ENCODE measurements around the gene IDE. TPM values are rescaled to one million over a fixed set of nuclear protein-coding genes. Genes with fewer than 3 reads are reported as not detected.
A peak's percentile ranks its signal among the peaks of the same experiment; 100 is the strongest.

The IDE gene
- total RNA-seq, 4 donors from 2014 or later: 22.1 to 32.9 (median 24.4) TPM

DNA sequence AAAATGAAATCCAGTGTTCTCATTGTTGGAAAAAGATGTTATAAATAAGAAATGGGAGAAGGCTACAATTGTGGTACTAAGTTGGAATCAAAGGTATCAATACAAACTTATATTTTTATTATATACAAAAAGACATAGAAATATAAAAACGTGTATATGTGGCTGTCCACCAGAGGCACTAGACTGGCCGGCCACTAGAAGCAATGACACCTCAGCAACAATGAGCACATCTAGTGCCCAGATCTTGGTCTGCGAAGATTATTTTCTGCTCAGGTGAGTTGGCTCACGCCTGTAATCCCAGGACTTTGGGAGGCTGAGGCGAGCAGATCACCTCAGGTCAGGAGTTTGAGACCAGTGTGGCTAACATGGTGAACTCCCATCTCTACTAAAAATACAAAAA lies 21.6 kb downstream of the IDE start:
- Histone ChIP-seq H3K27me3 (no peaks in the 10 kb centered on the region), H3K36me3 (peaks cover 0 to 19% (median 4%) of the 10 kb centered on the region in 4 donors), H3K4me3 (no peak overlapping the region), H3K27ac (no peak overlapping the region), H3K4me1 (no peaks in the 10 kb centered on the region), H3K9me3 (peaks cover 0 to 10% of the 10 kb centered on the region in 2 donors)
- in situ Hi-C loops (cut with MboI; ENCODE audit: low pct_ligation_motif_present in 1 of 4, low pct_unique_long_range_greater_than_20kb in 1 of 4, low sequenced_read_pairs in 3 of 4): no loop called here
- 84 to 89% methylated on average over 2 to 5 of the region's 5 CpGs for WGBS, 2 donors (ENCODE audit: low coverage in 1 of 2)
- no peak for DNase-seq
- TF ChIP-seq POLR2A (IDR thresholded peaks at IDR 0.05): no peak
- TF ChIP-seq, protein P1, sequence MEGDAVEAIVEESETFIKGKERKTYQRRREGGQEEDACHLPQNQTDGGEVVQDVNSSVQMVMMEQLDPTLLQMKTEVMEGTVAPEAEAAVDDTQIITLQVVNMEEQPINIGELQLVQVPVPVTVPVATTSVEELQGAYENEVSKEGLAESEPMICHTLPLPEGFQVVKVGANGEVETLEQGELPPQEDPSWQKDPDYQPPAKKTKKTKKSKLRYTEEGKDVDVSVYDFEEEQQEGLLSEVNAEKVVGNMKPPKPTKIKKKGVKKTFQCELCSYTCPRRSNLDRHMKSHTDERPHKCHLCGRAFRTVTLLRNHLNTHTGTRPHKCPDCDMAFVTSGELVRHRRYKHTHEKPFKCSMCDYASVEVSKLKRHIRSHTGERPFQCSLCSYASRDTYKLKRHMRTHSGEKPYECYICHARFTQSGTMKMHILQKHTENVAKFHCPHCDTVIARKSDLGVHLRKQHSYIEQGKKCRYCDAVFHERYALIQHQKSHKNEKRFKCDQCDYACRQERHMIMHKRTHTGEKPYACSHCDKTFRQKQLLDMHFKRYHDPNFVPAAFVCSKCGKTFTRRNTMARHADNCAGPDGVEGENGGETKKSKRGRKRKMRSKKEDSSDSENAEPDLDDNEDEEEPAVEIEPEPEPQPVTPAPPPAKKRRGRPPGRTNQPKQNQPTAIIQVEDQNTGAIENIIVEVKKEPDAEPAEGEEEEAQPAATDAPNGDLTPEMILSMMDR (IDR thresholded peaks at IDR 0.05): peak in 1 of 5 experiments; percentile 5
- intact Hi-C loops (cut with DNase I; ENCODE audit: low total_unique reads): no loop called here

DNA sequence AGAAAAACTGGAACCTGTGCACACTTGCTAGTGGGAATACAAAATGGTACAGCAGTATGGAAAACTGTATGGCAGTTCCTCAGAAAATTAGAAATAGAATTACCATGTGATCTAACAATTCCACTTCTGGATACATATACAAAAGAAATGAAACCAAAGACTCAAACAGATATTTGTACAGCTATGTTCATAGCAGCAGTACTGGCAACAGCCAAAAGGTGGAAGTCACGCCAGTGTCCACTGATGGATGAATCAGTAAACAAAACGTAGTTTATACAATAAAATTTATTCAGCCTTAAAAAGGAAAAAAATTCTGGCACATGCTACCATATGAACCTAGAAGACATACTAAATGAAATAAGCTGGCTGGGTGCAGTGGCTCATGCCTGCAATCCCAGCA lies 23.0 kb downstream of the IDE start:
- in situ Hi-C loops (cut with MboI; ENCODE audit: low pct_ligation_motif_present in 1 of 4, low pct_unique_long_range_greater_than_20kb in 1 of 4, low sequenced_read_pairs in 3 of 4): no loop called here
- WGBS, 2 donors (ENCODE audit: low coverage in 1 of 2): 49 to 81% methylated on average over 2 of the region's 2 CpGs
- TF ChIP-seq, protein P1 (IDR thresholded peaks at IDR 0.05): no peak
- no peak for TF ChIP-seq POLR2AphosphoS5 (IDR thresholded peaks at IDR 0.05)
- TF ChIP-seq POLR2A (IDR thresholded peaks at IDR 0.05): no peak
- TF ChIP-seq EP300 (IDR thresholded peaks at IDR 0.05; ENCODE audit: low read depth): no peak
- Histone ChIP-seq H3K36me3 (peaks cover 0 to 19% (median 4%) of the 10 kb centered on the region in 4 donors), H3K9me3 (peaks cover 0 to 10% of the 10 kb centered on the region in 2 donors), H3K4me3 (no peak overlapping the region), H3K27me3 (no peaks in the 10 kb centered on the region), H3K4me1 (no peaks in the 10 kb centered on the region), H3K27ac (no peak overlapping the region)
- intact Hi-C loops (cut with DNase I; ENCODE audit: low total_unique reads): no loop called here
- no peak for DNase-seq

DNA sequence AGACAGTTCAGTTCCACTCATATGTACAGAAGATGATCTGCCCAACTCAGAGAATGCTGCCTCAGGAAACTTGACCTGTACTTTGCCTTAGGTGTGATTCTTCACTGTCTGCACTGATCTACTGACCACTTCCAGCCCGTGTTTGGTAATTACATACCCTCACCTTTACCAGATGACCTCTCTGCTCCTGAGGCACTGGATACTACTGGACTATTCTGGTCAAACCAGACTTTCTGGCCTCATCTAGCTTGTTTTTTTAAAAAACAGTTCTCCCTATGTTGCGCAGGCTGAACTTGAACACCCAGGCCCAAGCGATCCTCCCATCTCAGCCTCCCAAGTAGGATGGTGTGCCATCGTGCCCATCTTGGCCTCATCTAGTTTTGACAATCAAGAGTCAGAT lies 26.2 kb downstream of the IDE start:
- in situ Hi-C loops (cut with MboI; ENCODE audit: low pct_ligation_motif_present in 1 of 4, low pct_unique_long_range_greater_than_20kb in 1 of 4, low sequenced_read_pairs in 3 of 4) (no loop called here), intact Hi-C loops (cut with DNase I; ENCODE audit: low total_unique reads) (no loop called here)
- H3K27ac ChIP-seq: no peak overlapping the region
- WGBS, 2 donors (ENCODE audit: low coverage in 1 of 2): 97 to 100% methylated on average over 1 to 4 of the region's 4 CpGs
- H3K4me3 ChIP-seq: no peak overlapping the region
- H3K4me1 ChIP-seq: peaks cover 0 to 10% (median 3%) of the 10 kb centered on the region in 4 donors
- no peaks in the 10 kb centered on the region for H3K27me3 ChIP-seq
- TF ChIP-seq, protein P1 (IDR thresholded peaks at IDR 0.05): no peak
- no peak for TF ChIP-seq POLR2AphosphoS5 (IDR thresholded peaks at IDR 0.05)
- TF ChIP-seq POLR2A (IDR thresholded peaks at IDR 0.05): no peak
- no peak for TF ChIP-seq EP300 (IDR thresholded peaks at IDR 0.05; ENCODE audit: low read depth)
- no peaks in the 10 kb centered on the region for H3K36me3 ChIP-seq
- H3K9me3 ChIP-seq: no peaks in the 10 kb centered on the region
- no peak for DNase-seq

DNA sequence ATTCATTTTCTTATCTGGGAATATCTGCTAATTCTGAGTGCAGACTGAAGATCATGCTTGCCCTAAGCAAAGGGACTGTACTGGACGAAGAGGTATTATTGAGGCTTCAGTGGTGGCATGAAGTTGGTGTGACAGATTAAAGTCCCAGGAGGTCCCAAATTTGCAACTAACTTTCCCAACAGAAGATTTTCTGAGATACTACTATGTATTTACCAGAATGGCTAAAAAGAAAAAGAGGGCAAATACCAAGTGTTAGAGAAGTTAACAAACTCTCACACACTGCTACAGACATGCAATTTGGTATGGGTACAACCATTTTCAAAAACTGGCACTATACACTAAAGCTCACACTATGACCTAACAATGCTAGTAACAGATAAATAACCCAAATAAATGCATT lies 28.3 kb downstream of the IDE start:
- 88 to 100% methylated on average over 1 of the region's 1 CpG for WGBS, 2 donors (ENCODE audit: low coverage in 1 of 2)
- no peaks in the 10 kb centered on the region for H3K36me3 ChIP-seq
- H3K4me1 ChIP-seq: peaks cover 0 to 10% (median 3%) of the 10 kb centered on the region in 4 donors
- DNase-seq: no peak
- no peak overlapping the region for H3K4me3 ChIP-seq
- in situ Hi-C loops (cut with MboI; ENCODE audit: low pct_ligation_motif_present in 1 of 4, low pct_unique_long_range_greater_than_20kb in 1 of 4, low sequenced_read_pairs in 3 of 4): no loop called here
- TF ChIP-seq, protein P1 (IDR thresholded peaks at IDR 0.05): no peak
- no peaks in the 10 kb centered on the region for H3K9me3 ChIP-seq
- H3K27ac ChIP-seq: no peak overlapping the region
- no peaks in the 10 kb centered on the region for H3K27me3 ChIP-seq
- intact Hi-C loops (cut with DNase I; ENCODE audit: low total_unique reads): no loop called here

Measured in transverse colon (tissue), 4 donors.